Panc1 (cell line): ENCODE measurements around the gene CEP55. TPM values are rescaled to one million over a fixed set of nuclear protein-coding genes. Genes with fewer than 3 reads are reported as not detected.

ENCODE experiments used
- ATAC-seq: fragments of 200-7000 bp; cut with Tn5 transposase; 2 replicates; pipeline ENCODE4 v1.9.1; 2020; ENCODE audit warnings: mild to moderate bottlenecking, moderate library complexity
- BruUV-seq: library from RNA; stranded (reverse); fragments of 400-500 nt; replicated peaks from 2 replicates; lab custom pipeline; 2021; lab: Mats Ljungman, UMichigan
- CTCF ChIA-PET: fragments of 300-600 bp; sonication (Branson Sonifier 250); formaldehyde crosslinking; loops from one replicate; lab custom pipeline; 2022; ENCODE audit warnings: antibody characterized with exemption; lab: Charles Lee
- POLR2A ChIA-PET: fragments of 300-600 bp; sonication (Branson Sonifier 250); formaldehyde crosslinking; loops from one replicate; lab custom pipeline; 2022; ENCODE audit warnings: antibody characterized with exemption; lab: Charles Lee
- DNase-seq: peaks from one replicate; pipeline ENCODE4 v3.0.0-alpha.2; 2010; ENCODE audit warnings: low read depth, low spot score
- H3K27ac ChIP-seq: 2 replicates; pipeline ENCODE4 v1.5.1; 2011; ENCODE audit warnings: mild to moderate bottlenecking, low read length, inconsistent platforms
- H3K27me3 ChIP-seq: fragments of 200-500 bp; sonication (Bioruptor generic); 2 replicates; pipeline ENCODE4 v1.6.0; 2014; ENCODE audit warnings: low read length, inconsistent platforms; ENCODE audit not compliant: control insufficient read depth, insufficient read depth
- H3K36me3 ChIP-seq: fragments of 200-500 bp; sonication (Bioruptor generic); 2 replicates; pipeline ENCODE4 v1.5.1; 2014; ENCODE audit warnings: inconsistent platforms, mild to moderate bottlenecking, low read length, moderate library complexity; ENCODE audit not compliant: control insufficient read depth, insufficient read depth
- H3K4me1 ChIP-seq: 2 replicates; pipeline ENCODE4 v1.5.1; 2011; ENCODE audit warnings: inconsistent platforms, mild to moderate bottlenecking, low read length, moderate library complexity; ENCODE audit not compliant: control insufficient read depth, insufficient read depth
- H3K4me3 ChIP-seq, 2 experiments: 2 replicates each; pipeline ENCODE4 v1.5.1; 2011 to 2012; ENCODE audit warnings: low read depth in 2 of 2, low read length in 2 of 2, mild to moderate bottlenecking in 2 of 2, inconsistent platforms in 1 of 2, moderate library complexity in 1 of 2
- H3K9me3 ChIP-seq: fragments of 200-500 bp; sonication (Bioruptor generic); 2 replicates; pipeline ENCODE4 v1.5.1; 2014; ENCODE audit warnings: low read depth, mild to moderate bottlenecking, inconsistent platforms, low read length, moderate library complexity; ENCODE audit not compliant: control insufficient read depth, insufficient read depth
- CTCF ChIP-seq: fragments of 450-650 bp; IDR thresholded peaks from 2 replicates; pipeline ENCODE4 v1.5.1; 2017; ENCODE audit warnings: mild to moderate bottlenecking
- POLR2AphosphoS5 ChIP-seq: IDR thresholded peaks from 2 replicates; pipeline ENCODE4 v1.6.1; 2012; ENCODE audit warnings: mild to moderate bottlenecking, low read depth, low read length, moderate library complexity
- SIN3A ChIP-seq: IDR thresholded peaks from 2 replicates; pipeline ENCODE4 v1.6.1; 2012; ENCODE audit warnings: low read depth, mild to moderate bottlenecking, low read length, moderate library complexity, borderline replicate concordance; ENCODE audit not compliant: insufficient read depth
- TCF7L2 ChIP-seq: IDR thresholded peaks from 2 replicates; pipeline ENCODE4 v1.6.1; 2011; ENCODE audit warnings: mild to moderate bottlenecking, low read depth, low read length, inconsistent platforms
- in situ Hi-C: cut with HindIII; loops from 2 replicates; pipeline ENCODE4 v1.10.0; 2016; ENCODE audit warnings: low sequenced_read_pairs, low pct_unique_long_range_greater_than_20kb
- intact Hi-C: fragments of 100-400 bp; cut with micrococcal nuclease; formaldehyde crosslinking; loops from one replicate; pipeline ENCODE4 v1.10.0; 2022; ENCODE audit not compliant: unreplicated experiment
- total RNA-seq: library from RNA; stranded (reverse); gene quantifications from one replicate; pipeline ENCODE4 v1.2.1, GENCODE V29; 2021; ENCODE audit not compliant: unreplicated experiment
- TF ChIP-seq, protein P1 (sequence below), 2 experiments: IDR thresholded peaks; 2 replicates each; pipeline ENCODE4 v1.6.1; 2011 to 2012; ENCODE audit warnings: low read depth in 2 of 2, control low read depth in 1 of 2, low read length in 1 of 2, mild to moderate bottlenecking in 1 of 2, moderate library complexity in 1 of 2; ENCODE audit not compliant: insufficient read depth in 1 of 2

The CEP55 gene
- total RNA-seq, 1 experiment from 2014 or later: 96.4 TPM

DNA sequence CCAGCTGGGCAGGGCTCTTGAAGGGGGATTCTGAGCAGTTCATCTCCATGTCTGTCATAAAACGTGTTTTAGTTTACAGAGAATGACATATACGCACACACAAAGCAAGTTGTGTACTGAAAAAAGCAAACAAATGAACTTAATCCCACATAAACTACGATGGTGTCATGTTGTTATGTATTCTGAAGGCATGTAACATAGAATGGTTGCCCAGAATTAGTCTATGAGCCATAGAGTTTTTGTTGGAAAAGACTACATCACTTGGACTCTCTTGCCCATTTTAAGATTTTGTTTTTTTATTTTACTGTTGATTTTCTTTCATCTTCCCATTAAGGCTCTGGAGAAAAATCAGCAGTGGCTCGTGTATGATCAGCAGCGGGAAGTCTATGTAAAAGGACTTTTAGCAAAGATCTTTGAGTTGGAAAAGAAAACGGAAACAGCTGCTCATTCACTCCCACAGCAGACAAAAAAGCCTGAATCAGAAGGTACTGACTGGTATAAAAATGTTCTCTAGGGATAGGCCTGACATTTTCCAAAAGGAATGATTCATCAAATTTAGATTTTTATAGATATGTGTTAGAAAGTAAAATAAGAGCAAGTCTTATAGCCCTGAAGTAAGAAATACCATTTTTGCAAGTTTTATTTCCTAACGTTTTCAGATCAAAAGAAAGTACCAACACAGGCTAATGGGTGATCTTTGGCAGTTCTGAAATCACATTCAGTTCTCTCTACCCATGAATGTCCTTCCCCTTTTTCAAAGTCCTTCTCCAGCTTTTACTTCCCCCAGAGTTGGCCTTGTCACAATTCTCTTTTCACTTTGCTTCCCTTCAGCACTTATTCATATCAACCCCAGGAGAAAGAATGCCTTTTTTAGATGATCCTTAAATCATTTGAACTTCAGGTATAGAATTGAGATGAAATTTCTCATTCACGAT lies 18.9 kb downstream of the CEP55 start:
- DNase-seq (no peak), ATAC-seq (no peak)
- intact Hi-C loops: no loop called here
- H3K27ac ChIP-seq: no peak overlapping the region
- peaks cover 53% of the 10 kb centered on the region for H3K36me3 ChIP-seq
- POLR2A ChIA-PET: no interaction called here
- H3K9me3 ChIP-seq: no peaks in the 10 kb centered on the region
- no peaks in the 10 kb centered on the region for H3K4me1 ChIP-seq
- H3K4me3 ChIP-seq: no peak overlapping the region
- TF ChIP-seq TCF7L2: no peak
- TF ChIP-seq POLR2AphosphoS5: no peak
- no peak for TF ChIP-seq CTCF
- TF ChIP-seq, protein P1, sequence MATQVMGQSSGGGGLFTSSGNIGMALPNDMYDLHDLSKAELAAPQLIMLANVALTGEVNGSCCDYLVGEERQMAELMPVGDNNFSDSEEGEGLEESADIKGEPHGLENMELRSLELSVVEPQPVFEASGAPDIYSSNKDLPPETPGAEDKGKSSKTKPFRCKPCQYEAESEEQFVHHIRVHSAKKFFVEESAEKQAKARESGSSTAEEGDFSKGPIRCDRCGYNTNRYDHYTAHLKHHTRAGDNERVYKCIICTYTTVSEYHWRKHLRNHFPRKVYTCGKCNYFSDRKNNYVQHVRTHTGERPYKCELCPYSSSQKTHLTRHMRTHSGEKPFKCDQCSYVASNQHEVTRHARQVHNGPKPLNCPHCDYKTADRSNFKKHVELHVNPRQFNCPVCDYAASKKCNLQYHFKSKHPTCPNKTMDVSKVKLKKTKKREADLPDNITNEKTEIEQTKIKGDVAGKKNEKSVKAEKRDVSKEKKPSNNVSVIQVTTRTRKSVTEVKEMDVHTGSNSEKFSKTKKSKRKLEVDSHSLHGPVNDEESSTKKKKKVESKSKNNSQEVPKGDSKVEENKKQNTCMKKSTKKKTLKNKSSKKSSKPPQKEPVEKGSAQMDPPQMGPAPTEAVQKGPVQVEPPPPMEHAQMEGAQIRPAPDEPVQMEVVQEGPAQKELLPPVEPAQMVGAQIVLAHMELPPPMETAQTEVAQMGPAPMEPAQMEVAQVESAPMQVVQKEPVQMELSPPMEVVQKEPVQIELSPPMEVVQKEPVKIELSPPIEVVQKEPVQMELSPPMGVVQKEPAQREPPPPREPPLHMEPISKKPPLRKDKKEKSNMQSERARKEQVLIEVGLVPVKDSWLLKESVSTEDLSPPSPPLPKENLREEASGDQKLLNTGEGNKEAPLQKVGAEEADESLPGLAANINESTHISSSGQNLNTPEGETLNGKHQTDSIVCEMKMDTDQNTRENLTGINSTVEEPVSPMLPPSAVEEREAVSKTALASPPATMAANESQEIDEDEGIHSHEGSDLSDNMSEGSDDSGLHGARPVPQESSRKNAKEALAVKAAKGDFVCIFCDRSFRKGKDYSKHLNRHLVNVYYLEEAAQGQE (IDR thresholded peaks at IDR 0.05; ENCODE audit: insufficient read depth in 1 of 2, low read depth in 2 of 2, low read length in 1 of 2): no peak
- TF ChIP-seq SIN3A: no peak
- CTCF ChIA-PET: no interaction called here
- no peaks in the 10 kb centered on the region for H3K27me3 ChIP-seq
- BruUV-seq: no TSS peak
- in situ Hi-C loops: no loop called here

DNA sequence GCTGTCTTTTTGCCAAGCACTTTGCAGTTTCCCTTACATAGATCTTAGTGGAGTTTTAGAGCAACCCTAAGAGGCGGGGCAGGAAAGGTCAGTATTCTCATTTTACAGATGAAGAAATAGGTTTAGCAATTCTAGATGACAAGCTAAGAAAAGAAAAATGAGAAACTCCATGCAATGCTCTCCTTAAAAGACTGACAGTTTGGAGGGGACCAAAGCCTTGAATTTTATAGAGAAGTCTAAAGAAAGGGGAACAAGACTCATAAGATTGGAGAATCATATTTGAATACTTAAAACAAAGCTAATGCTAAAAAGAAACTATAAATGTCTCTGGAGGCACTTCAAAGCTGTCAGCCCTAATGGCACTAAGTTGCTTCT lies 19.6 kb downstream of the CEP55 start:
- ChIA-PET POLR2A (no interaction called here), CTCF (no interaction called here)
- BruUV-seq: no TSS peak
- DNase-seq (no peak), ATAC-seq (no peak)
- in situ Hi-C loops: no loop called here
- no peaks in the 10 kb centered on the region for H3K9me3 ChIP-seq
- intact Hi-C loops: no loop called here
- H3K36me3 ChIP-seq: peaks cover 59% of the 10 kb centered on the region
- no peak overlapping the region for H3K27ac ChIP-seq
- no peak for TF ChIP-seq POLR2AphosphoS5
- no peak for TF ChIP-seq CTCF
- TF ChIP-seq SIN3A: no peak
- TF ChIP-seq, protein P1 (IDR thresholded peaks at IDR 0.05; ENCODE audit: insufficient read depth in 1 of 2, low read depth in 2 of 2, low read length in 1 of 2): no peak
- TF ChIP-seq TCF7L2: no peak
- H3K4me3 ChIP-seq: no peak overlapping the region
- no peaks in the 10 kb centered on the region for H3K27me3 ChIP-seq
- no peaks in the 10 kb centered on the region for H3K4me1 ChIP-seq
